ENCODE data around the gene GNB3.

DNA sequence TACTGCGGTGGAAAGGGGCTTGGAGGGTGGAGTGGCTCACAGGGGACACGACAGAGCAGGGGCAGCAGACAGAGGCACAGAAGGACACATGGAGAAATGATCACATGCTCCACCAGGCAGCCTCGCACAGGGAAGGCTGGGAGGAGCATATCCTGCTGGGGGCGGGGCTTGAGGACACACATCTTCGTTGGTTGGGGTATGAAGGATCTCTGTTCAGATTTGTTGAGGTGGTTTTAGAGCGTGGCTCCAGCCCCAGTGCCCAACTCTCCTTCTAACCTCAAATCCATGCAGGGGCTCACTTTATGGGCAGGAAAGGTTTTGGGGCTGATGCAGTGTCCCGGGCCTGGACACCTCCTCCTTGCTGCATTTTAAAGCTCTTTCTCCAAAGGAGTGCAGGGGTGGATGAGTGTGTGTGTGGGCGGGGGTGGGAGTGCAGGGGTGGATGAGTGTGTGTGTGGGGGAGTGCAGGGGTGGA lies 13.3 kb upstream of the GNB3 start:
- no peak for TF ChIP-seq ZNF565 (CRISPR knock-in tag; conservative IDR thresholded peaks at IDR 0.05; ENCODE audit: low read depth)
- no peak for TF ChIP-seq OSR1 (CRISPR knock-in tag; IDR thresholded peaks at IDR 0.05)
- TF ChIP-seq, protein P1, sequence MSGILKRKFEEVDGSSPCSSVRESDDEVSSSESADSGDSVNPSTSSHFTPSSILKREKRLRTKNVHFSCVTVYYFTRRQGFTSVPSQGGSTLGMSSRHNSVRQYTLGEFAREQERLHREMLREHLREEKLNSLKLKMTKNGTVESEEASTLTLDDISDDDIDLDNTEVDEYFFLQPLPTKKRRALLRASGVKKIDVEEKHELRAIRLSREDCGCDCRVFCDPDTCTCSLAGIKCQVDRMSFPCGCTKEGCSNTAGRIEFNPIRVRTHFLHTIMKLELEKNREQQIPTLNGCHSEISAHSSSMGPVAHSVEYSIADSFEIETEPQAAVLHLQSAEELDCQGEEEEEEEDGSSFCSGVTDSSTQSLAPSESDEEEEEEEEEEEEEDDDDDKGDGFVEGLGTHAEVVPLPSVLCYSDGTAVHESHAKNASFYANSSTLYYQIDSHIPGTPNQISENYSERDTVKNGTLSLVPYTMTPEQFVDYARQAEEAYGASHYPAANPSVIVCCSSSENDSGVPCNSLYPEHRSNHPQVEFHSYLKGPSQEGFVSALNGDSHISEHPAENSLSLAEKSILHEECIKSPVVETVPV (CRISPR knock-in tag; IDR thresholded peaks at IDR 0.05) = no peak
- TF ChIP-seq, protein P2, sequence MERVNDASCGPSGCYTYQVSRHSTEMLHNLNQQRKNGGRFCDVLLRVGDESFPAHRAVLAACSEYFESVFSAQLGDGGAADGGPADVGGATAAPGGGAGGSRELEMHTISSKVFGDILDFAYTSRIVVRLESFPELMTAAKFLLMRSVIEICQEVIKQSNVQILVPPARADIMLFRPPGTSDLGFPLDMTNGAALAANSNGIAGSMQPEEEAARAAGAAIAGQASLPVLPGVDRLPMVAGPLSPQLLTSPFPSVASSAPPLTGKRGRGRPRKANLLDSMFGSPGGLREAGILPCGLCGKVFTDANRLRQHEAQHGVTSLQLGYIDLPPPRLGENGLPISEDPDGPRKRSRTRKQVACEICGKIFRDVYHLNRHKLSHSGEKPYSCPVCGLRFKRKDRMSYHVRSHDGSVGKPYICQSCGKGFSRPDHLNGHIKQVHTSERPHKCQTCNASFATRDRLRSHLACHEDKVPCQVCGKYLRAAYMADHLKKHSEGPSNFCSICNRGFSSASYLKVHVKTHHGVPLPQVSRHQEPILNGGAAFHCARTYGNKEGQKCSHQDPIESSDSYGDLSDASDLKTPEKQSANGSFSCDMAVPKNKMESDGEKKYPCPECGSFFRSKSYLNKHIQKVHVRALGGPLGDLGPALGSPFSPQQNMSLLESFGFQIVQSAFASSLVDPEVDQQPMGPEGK (CRISPR knock-in tag; IDR thresholded peaks at IDR 0.05; ENCODE audit: borderline replicate concordance) = no peak
- TF ChIP-seq ZFP3 (CRISPR knock-in tag; IDR thresholded peaks at IDR 0.05) = no peak
- no peak for TF ChIP-seq RARB (CRISPR knock-in tag; IDR thresholded peaks at IDR 0.05)
- TF ChIP-seq CSDC2 (CRISPR knock-in tag; IDR thresholded peaks at IDR 0.05) = no peak
- TF ChIP-seq ZFP30 (CRISPR knock-in tag; IDR thresholded peaks at IDR 0.05) = no peak
- TF ChIP-seq ARNTL (CRISPR knock-in tag; IDR thresholded peaks at IDR 0.05; ENCODE audit: borderline replicate concordance, low read depth) = no peak
- TF ChIP-seq GLIS3 (CRISPR knock-in tag; IDR thresholded peaks at IDR 0.05) = no peak
- TF ChIP-seq BACH2 (CRISPR knock-in tag; IDR thresholded peaks at IDR 0.05; ENCODE audit: borderline replicate concordance) = no peak
- no peak for TF ChIP-seq ESRRG (CRISPR knock-in tag; IDR thresholded peaks at IDR 0.05)
- TF ChIP-seq SNAI2 (CRISPR knock-in tag; IDR thresholded peaks at IDR 0.05) = no peak
- TF ChIP-seq ZC3H10 (CRISPR knock-in tag; IDR thresholded peaks at IDR 0.05) = no peak

Data from SK-N-SH treated with all-trans-retinoic acid at 6 μM for 48 hours (cell line).